Bronchial epithelial cell (primary cell): Measurements from ENCODE around the gene CIC. TPM values are rescaled to one million over a fixed set of nuclear protein-coding genes. Genes with fewer than 3 reads are reported as not detected.

Experiments
- DNase-seq: peaks from one replicate; pipeline ENCODE4 v3.0.0-alpha.2; 2010; ENCODE audit warnings: low read depth
- FAIRE-seq: peaks from 2 replicates; lab custom pipeline; 2011; peaks lifted over from hg19 to GRCh38; lab: Jason Lieb, UNC
- H3K27me3 ChIP-seq: 2 replicates; pipeline ENCODE4 v1.5.1; 2011; ENCODE audit warnings: low read length; ENCODE audit not compliant: control insufficient read depth, insufficient read depth
- H3K36me3 ChIP-seq: 2 replicates; pipeline ENCODE4 v1.5.1; 2011; ENCODE audit warnings: low read length; ENCODE audit not compliant: control insufficient read depth, insufficient read depth
- H3K4me3 ChIP-seq: 2 replicates; pipeline ENCODE4 v1.5.1; 2011; ENCODE audit warnings: mild to moderate bottlenecking, low read depth, low read length, control low read depth
- CTCF ChIP-seq: IDR thresholded peaks from 2 replicates; pipeline ENCODE4 v1.5.1; 2011; ENCODE audit warnings: mild to moderate bottlenecking, moderate library complexity, low read length, control low read depth, inconsistent platforms; ENCODE audit not compliant: insufficient read depth, severe bottlenecking
- total RNA-seq: library from RNA; depleted of rRNA; stranded (reverse); fragments of >200 nt; gene quantifications from 2 replicates; pipeline ENCODE4 v1.2.1, GENCODE V29; 2014

CIC gene
- total RNA-seq, 1 donor from 2014 or later = 7.1 TPM

- FAIRE-seq (no peak), DNase-seq (no peak)
- Histone ChIP-seq H3K36me3 (peaks cover 64% of the 10 kb centered on the region), H3K27me3 (no peaks in the 10 kb centered on the region), H3K4me3 (no peak overlapping the region)
- no peak for TF ChIP-seq CTCF
Measured at GRCh38 chr19:42289556-42290041, 20.5 kb downstream of the CIC start.

- peaks cover 65% of the 10 kb centered on the region for H3K36me3 ChIP-seq
- no peaks in the 10 kb centered on the region for H3K27me3 ChIP-seq
- H3K4me3 ChIP-seq = no peak overlapping the region
- no peak for DNase-seq
- TF ChIP-seq CTCF = no peak
- no peak for FAIRE-seq
Measured at GRCh38 chr19:42290136-42290522, 21.1 kb downstream of the CIC start.

GRCh38 chr19:42290523-42291434, 21.7 kb downstream of the CIC start:
- Histone ChIP-seq H3K4me3 (no peak overlapping the region), H3K36me3 (peaks cover 67% of the 10 kb centered on the region), H3K27me3 (no peaks in the 10 kb centered on the region)
- DNase-seq = no peak
- no peak for FAIRE-seq
- TF ChIP-seq CTCF = peak; percentile 60

- TF ChIP-seq CTCF = no peak
- H3K36me3 ChIP-seq = peaks cover 67% of the 10 kb centered on the region
- FAIRE-seq (no peak), DNase-seq (no peak)
- no peaks in the 10 kb centered on the region for H3K27me3 ChIP-seq
- no peak overlapping the region for H3K4me3 ChIP-seq
Measured at GRCh38 chr19:42291435-42291810, 22.4 kb downstream of the CIC start.

- no peak for TF ChIP-seq CTCF
- FAIRE-seq (no peak), DNase-seq (no peak)
- Histone ChIP-seq H3K27me3 (no peaks in the 10 kb centered on the region), H3K4me3 (no peak overlapping the region), H3K36me3 (peaks cover 64% of the 10 kb centered on the region)
Measured at GRCh38 chr19:42292042-42292960, 23.2 kb downstream of the CIC start.
